SU-DHL-6 (cell line): ENCODE data around the gene PGRMC1.
"Not testable (repeated sequence)": the region's sequence is repeated elsewhere in the genome, so short reads cannot be mapped to it uniquely, and the experiment has no call there.

Experiments
- H2AFZ ChIP-seq: fragments of 200-600 bp; sonication (generic); 2 replicates; pipeline ENCODE4 v1.6.1; 2014; ENCODE audit warnings: low read depth, mild to moderate bottlenecking, moderate library complexity, mixed read lengths, antibody characterized with exemption, low read length; ENCODE audit not compliant: severe bottlenecking
- H3F3A ChIP-seq: fragments of 200-600 bp; shearing (Covaris generic); 2 replicates; pipeline ENCODE4 v1.6.0; 2016; ENCODE audit warnings: antibody characterized with exemption, mild to moderate bottlenecking; ENCODE audit not compliant: insufficient read depth
- H3K27ac ChIP-seq: fragments of 200-600 bp; sonication (generic); 2 replicates; pipeline ENCODE4 v1.5.1; 2016; ENCODE audit warnings: low read depth, mild to moderate bottlenecking, low read length, moderate library complexity, mixed read lengths
- H3K27me3 ChIP-seq: fragments of 200-600 bp; sonication (generic), shearing (Covaris generic); 2 replicates; pipeline ENCODE4 v1.6.0; 2014; ENCODE audit warnings: mild to moderate bottlenecking, low read length
- H3K36me3 ChIP-seq: fragments of 200-600 bp; sonication (generic); 2 replicates; pipeline ENCODE4 v1.6.1; 2014; ENCODE audit warnings: mild to moderate bottlenecking, low read length, mixed read lengths
- H3K4me2 ChIP-seq: fragments of 300-600, 200-600 bp; shearing (Covaris generic), sonication (generic); 2 replicates; pipeline ENCODE4 v1.6.0; 2014; ENCODE audit warnings: low read length, low read depth, mild to moderate bottlenecking; ENCODE audit not compliant: poor library complexity, severe bottlenecking
- H3K4me3 ChIP-seq: fragments of 200-600 bp; sonication (generic); 2 replicates; pipeline ENCODE4 v1.5.1; 2014; ENCODE audit warnings: antibody characterized with exemption, low read length, mild to moderate bottlenecking, mixed read lengths; ENCODE audit not compliant: insufficient read depth, poor library complexity, severe bottlenecking
- H3K79me2 ChIP-seq: fragments of 200-600 bp; sonication (generic); 2 replicates; pipeline ENCODE4 v1.6.1; 2014; ENCODE audit warnings: mild to moderate bottlenecking, low read length, moderate library complexity; ENCODE audit not compliant: insufficient read depth
- H3K9ac ChIP-seq: fragments of 200-600 bp; sonication (generic); 2 replicates; pipeline ENCODE4 v1.7.0; 2014; ENCODE audit warnings: mild to moderate bottlenecking, low read length
- H3K9me2 ChIP-seq: fragments of 200-600 bp; sonication (generic); replicated peaks from 2 replicates; pipeline ENCODE4 v1.6.1; 2014; ENCODE audit warnings: low read length; ENCODE audit not compliant: insufficient read depth
- H3K9me3 ChIP-seq: fragments of 200-600 bp; sonication (generic); 2 replicates; pipeline ENCODE4 v1.6.1; 2014; ENCODE audit warnings: low read length, mixed read lengths; ENCODE audit not compliant: insufficient read depth
- H4K20me1 ChIP-seq: fragments of 200-600 bp; sonication (generic); 2 replicates; pipeline ENCODE4 v1.6.1; 2014; ENCODE audit warnings: low read depth, mild to moderate bottlenecking, antibody characterized with exemption, low read length, moderate library complexity, mixed read lengths
- EZH2phosphoT487 ChIP-seq: fragments of 200-600 bp; sonication (generic), shearing (Covaris generic); conservative IDR thresholded peaks from 2 replicates; pipeline ENCODE4 v1.6.1; 2018; ENCODE audit warnings: mild to moderate bottlenecking, antibody characterized with exemption, low read length, moderate library complexity, mixed read lengths
- TF ChIP-seq, protein P1 (sequence below): fragments of 200-600 bp; sonication (generic); IDR thresholded peaks from one replicate; pipeline ENCODE4 v1.5.1; 2017; ENCODE audit warnings: antibody characterized with exemption, mild to moderate bottlenecking, low read length, moderate library complexity; ENCODE audit not compliant: insufficient read depth, poor library complexity, severe bottlenecking

The PGRMC1 gene

DNA sequence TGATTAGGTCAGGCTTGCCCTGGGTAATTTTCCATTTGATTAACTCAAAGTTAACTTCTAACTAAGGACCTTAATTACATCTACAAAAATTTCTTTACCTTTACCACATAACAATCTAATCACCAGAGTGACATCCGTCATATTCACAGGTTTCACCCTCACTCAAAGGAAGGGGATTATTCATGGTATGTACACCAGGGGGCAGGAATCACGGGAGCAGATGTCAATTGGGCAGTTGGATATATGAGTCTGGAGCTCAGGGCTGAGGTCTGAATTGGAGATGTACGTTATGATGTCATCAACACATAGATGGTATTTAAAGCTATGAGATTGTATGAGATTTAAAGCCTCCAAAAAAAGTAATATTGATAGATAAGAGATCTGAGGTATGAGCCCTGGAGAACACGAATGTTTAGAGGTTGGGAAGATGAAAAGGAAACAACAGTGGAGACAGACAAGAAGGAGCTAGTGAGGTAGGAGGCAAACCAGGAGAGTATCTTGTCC lies 52.9 kb downstream of the PGRMC1 start:
- TF ChIP-seq, protein P1, sequence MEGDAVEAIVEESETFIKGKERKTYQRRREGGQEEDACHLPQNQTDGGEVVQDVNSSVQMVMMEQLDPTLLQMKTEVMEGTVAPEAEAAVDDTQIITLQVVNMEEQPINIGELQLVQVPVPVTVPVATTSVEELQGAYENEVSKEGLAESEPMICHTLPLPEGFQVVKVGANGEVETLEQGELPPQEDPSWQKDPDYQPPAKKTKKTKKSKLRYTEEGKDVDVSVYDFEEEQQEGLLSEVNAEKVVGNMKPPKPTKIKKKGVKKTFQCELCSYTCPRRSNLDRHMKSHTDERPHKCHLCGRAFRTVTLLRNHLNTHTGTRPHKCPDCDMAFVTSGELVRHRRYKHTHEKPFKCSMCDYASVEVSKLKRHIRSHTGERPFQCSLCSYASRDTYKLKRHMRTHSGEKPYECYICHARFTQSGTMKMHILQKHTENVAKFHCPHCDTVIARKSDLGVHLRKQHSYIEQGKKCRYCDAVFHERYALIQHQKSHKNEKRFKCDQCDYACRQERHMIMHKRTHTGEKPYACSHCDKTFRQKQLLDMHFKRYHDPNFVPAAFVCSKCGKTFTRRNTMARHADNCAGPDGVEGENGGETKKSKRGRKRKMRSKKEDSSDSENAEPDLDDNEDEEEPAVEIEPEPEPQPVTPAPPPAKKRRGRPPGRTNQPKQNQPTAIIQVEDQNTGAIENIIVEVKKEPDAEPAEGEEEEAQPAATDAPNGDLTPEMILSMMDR, result no peak
- TF ChIP-seq EZH2phosphoT487, result no peak
- H3K4me2 ChIP-seq, result no peak overlapping the region
- no peak overlapping the region for H3K4me3 ChIP-seq
- H3K9me3 ChIP-seq, result no peaks in the 10 kb centered on the region
- no peaks in the 10 kb centered on the region for H3K9me2 ChIP-seq
- no peaks in the 10 kb centered on the region for H3K27me3 ChIP-seq
- no peaks in the 10 kb centered on the region for H4K20me1 ChIP-seq
- no peaks in the 10 kb centered on the region for H3K79me2 ChIP-seq
- H2AFZ ChIP-seq, result no peak overlapping the region
- no peak overlapping the region for H3K9ac ChIP-seq
- H3K36me3 ChIP-seq, result no peaks in the 10 kb centered on the region
- no peaks in the 10 kb centered on the region for H3F3A ChIP-seq
- H3K27ac ChIP-seq, result no peak overlapping the region

DNA sequence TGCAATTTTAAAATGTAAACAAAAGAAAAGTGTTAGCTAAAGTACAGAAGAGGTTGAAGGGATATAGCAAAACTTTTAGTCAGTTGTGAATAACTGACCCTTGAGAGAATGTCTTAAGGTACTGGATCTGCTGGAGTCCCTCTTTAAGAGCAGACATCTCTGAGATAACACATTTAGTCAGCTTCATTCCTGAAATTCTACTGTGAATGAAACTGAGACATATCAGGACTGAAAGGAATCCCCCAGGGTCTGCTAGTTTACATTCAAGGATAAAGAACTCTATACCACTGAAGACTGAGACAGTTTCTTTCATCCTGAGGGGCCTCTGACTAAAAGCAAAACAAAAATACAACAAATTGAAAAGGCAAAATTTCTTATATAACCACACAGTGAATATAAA lies 54.4 kb downstream of the PGRMC1 start:
- no peaks in the 10 kb centered on the region for H3K79me2 ChIP-seq
- no peak for TF ChIP-seq EZH2phosphoT487
- TF ChIP-seq, protein P1, result no peak
- H3F3A ChIP-seq, result no peaks in the 10 kb centered on the region
- no peaks in the 10 kb centered on the region for H3K27me3 ChIP-seq
- no peaks in the 10 kb centered on the region for H3K9me2 ChIP-seq
- no peaks in the 10 kb centered on the region for H3K36me3 ChIP-seq
- H3K4me3 ChIP-seq, result no peak overlapping the region
- H4K20me1 ChIP-seq, result no peaks in the 10 kb centered on the region
- no peaks in the 10 kb centered on the region for H3K9me3 ChIP-seq
- no peak overlapping the region for H3K9ac ChIP-seq
- H3K27ac ChIP-seq, result no peak overlapping the region
- H2AFZ ChIP-seq, result no peak overlapping the region
- H3K4me2 ChIP-seq, result no peak overlapping the region

DNA sequence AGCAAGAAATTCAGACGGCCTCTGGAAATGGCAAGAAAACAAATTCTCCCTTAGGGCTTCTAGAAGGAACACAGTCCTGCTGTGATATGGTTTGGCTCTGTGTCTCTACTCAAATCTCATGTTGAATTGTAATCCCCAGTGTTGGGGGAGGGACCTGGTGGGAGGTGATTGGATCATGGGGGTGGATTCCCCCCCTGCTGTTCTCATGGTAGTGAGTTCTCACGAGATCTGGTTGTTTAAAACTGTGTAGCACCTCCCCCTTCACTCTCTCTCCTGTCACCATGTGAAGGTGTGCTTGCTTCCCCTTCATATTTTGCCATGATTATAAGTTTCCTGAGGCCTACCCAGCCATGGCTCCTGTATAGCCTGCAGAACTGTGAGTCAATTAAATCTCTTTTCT lies 55.2 kb downstream of the PGRMC1 start:
- not testable (repeated sequence) for H3K4me3 ChIP-seq, H3K9ac ChIP-seq, H3K36me3 ChIP-seq, H3K79me2 ChIP-seq, H3K27ac ChIP-seq, H3K9me2 ChIP-seq, H3K27me3 ChIP-seq, H3F3A ChIP-seq, H3K4me2 ChIP-seq, H3K9me3 ChIP-seq, H4K20me1 ChIP-seq, H2AFZ ChIP-seq

DNA sequence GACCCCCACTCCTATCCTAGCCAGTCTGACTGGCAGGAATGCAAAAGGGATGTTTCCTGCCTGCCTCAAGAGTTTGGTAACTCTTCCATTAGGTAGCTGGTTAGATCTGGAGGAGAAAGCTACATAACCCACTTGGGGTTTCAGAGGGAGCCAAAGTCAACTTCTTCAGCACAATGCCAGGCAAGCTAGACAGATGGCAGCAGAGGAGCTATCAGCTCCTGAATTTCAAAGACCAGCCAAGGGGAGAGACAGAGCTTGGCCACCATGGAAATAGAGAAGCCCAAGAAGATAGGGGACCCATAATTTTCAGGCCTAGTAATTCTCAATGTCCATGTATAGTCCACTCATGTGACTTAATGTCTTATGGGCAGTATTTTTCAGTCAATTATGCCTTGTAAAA lies 56.4 kb downstream of the PGRMC1 start:
- Histone ChIP-seq H3K4me2 (no peak overlapping the region), H3F3A (no peaks in the 10 kb centered on the region), H3K27ac (no peak overlapping the region), H3K27me3 (no peaks in the 10 kb centered on the region), H3K9me3 (no peaks in the 10 kb centered on the region), H3K9ac (no peak overlapping the region), H3K9me2 (no peaks in the 10 kb centered on the region), H2AFZ (no peak overlapping the region), H4K20me1 (no peaks in the 10 kb centered on the region), H3K4me3 (no peak overlapping the region), H3K36me3 (no peaks in the 10 kb centered on the region), H3K79me2 (no peaks in the 10 kb centered on the region)
- TF ChIP-seq, protein P1, result no peak
- TF ChIP-seq EZH2phosphoT487, result no peak
